Stimulated activated CD8-positive, alpha-beta memory T cell treated with anti-CD3 and anti-CD28 coated beads, Interleukin-15, amount 100 ng/mL, for 24 hours (primary cell): ENCODE results near the gene GRAMD2A.

ENCODE experiments used
- DNase-seq: peaks from one replicate; pipeline ENCODE4 v3.0.0-alpha.2; 2020; ENCODE audit warnings: low read depth

Gene GRAMD2A

GRCh38 chr15:72136170-72137051 is 61.2 kb downstream of the GRAMD2A start:
- no peak for DNase-seq

DNA sequence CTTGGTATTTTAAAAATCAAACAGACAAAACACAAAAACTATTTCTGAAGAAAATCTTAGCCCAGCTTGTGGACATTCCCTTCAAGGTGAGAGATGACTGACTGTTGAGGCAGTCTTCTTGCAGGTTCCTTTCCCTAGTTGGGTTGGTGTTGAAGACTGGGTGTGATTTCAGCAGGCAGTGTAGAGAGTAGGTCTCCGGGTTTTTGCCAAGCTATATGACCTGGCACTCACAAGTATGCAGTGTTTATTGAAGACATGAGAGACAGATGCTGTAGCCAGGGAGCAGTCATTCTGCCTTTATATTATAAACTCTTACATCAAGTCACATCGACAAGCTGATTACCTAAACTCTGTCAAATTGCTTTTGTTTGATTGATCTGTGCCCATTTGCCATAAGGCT is 61.9 kb downstream of the GRAMD2A start:
- no peak for DNase-seq

GRCh38 chr15:72133211-72133610 is 64.4 kb downstream of the GRAMD2A start:
- no peak for DNase-seq

DNA sequence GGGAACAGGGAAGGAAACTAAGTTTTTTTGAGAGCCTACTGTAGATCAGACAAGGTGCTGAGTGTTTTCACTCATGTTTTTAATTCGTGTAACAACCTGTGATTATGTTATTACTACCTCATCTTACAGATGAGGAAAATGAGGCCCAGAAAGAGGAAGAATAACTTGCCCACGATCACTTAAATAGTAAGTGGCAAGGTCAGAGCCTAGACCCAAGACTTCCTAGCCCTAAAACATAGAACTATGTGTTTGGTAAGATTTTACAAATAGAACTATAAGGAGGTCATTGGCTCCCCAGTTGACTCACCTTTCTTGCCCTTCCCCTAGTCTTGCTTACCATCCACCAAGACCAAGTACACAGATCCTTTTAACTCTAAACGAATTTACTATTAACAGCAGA is 65.7 kb downstream of the GRAMD2A start:
- DNase-seq: no peak

DNA sequence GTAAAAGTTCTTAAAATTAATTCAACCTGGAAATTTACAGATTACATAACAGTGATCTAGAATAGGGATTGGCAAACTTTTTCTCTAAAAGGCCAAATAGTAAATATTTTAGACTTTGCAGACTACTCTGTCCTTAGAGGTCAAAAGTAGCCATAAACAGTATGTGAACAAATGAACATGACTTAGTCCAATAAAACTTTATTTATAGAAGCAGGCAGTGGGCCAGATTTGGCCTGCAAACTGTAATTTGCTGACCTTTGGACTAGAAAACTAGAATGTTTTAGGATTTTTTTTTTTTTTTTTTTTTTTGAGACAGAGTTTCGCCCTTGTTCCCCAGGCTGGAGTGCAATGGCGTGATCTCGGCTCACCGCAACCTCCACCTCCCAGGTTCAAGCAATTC is 67.3 kb downstream of the GRAMD2A start:
- DNase-seq: no peak

DNA sequence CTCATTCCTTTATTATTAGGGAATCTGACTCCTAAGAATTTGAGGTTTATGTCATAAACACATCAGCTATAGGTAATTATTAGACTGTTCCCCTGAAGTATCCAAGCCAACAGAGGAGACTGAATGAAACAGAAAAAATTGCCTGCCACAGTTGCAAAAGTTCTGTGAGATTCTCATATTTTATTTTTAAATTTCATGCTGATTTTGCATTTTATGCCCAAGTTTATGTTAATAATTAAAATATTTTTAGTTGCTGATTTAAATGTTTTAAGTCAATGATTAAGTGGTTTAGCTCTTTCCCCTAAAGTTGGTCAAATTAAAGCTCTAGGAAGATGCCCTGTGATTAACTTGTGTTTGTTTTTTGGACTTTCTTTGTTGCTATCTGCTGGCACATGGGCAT is 69.2 kb downstream of the GRAMD2A start:
- no peak for DNase-seq

DNA sequence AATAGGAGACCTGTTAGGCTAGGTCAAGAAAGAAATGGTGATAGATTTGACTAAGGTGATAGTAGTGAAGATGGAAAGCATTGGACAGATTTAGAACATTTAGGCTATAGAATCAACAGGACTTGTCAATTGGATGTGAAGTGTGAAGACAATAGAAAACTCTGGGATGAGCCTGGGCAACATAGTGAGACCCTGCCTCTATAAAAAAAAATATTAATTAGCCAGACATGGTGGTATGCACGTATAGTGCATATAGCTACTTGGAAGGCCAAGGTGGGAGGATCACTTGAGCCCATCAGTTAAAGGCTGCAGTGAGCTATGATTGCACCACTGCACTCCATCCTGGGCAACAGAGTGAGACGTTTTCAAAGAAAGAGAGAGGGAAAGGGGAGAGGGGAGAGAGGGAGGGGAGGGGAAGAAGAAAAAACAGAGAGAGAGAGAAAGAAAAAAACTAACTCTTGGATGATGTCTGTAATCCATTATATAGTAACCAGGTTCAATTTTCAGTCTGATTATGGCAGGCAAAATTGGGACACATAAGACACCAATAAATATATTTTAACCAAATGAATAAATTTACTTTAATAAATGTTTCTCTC is 69.8 kb downstream of the GRAMD2A start:
- DNase-seq: no peak

GRCh38 chr15:72124218-72124617 is 73.4 kb downstream of the GRAMD2A start:
- DNase-seq: no peak

- peak; percentile 100 for DNase-seq
These were observed 79.3 kb downstream of the GRAMD2A start, which contains the start of the genes MYO9A and SENP8 for GRCh38 chr15:72118017-72118978. MYO9A (minus strand) TSS chr15:72118150; CDS start chr15:72046563, 71,587 bp downstream. SENP8 (plus strand) TSS chr15:72118403; CDS start chr15:72139624, 21,221 bp downstream.

GRCh38 chr15:72117486-72118016 is 80.0 kb downstream of the GRAMD2A start:
- peak; percentile 38 for DNase-seq

GRCh38 chr15:72116731-72117485 is 80.7 kb downstream of the GRAMD2A start:
- DNase-seq: peak; percentile 3

GRCh38 chr15:72113347-72114031 is 84.1 kb downstream of the GRAMD2A start:
- no peak for DNase-seq

- DNase-seq: no peak
These were observed 84.8 kb downstream of the GRAMD2A start for GRCh38 chr15:72112805-72113204.

DNA sequence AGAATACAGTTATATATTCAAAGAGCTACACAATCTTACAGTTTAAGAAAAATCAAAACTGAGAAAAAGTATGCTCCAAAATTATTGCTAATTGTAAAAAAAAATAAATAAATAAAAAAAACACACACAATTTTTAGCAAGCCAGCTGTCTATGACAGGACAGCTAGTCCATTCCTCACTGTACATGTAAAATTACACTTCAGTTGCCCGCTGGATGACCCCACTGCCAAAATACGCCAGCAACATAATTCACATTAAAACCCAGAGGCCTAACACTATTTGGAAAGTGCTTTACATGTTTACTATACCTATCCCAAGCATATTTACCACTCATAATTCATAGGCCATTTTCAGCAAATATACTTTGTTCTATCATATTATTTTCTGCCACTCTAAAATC is 85.5 kb downstream of the GRAMD2A start:
- no peak for DNase-seq

GRCh38 chr15:72110355-72110754 is 87.2 kb downstream of the GRAMD2A start:
- no peak for DNase-seq
